ENCODE measurements around the gene ZNF644.

DNA sequence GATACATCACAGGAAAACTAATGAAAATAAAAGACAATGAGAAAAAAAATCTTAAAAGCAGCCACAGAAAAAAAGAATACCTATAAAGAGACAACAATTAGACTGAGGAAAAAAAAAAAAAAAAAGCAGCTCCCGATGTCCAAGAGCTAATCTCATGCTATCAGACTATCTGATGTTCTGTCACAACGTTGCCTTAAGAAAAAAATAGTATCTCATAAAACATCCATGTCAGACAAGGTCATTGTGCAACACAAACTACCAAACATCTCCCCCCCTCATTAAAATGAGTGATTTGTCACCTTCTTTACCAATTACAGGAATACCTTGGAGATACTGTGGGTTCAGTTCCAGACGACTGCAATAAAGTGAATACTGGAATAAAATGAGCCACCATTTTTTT, 68.9 kb downstream of the ZNF644 start:
- no peak for TF ChIP-seq POLR2A (IDR thresholded peaks at IDR 0.05; ENCODE audit: low read length)
- no peak for TF ChIP-seq GATA1 (IDR thresholded peaks at IDR 0.05; ENCODE audit: low read depth, low read length)

All from erythroblast (primary cell).